GM21576 (cell line): ENCODE measurements around the gene TMEM208.

ENCODE experiments used
- ATAC-seq: cut with Tn5 transposase; IDR thresholded peaks from one replicate; pipeline ENCODE4 v1.9.1; 2021; ENCODE audit warnings: mild to moderate bottlenecking, moderate library complexity; ENCODE audit not compliant: unreplicated experiment

The TMEM208 gene

GRCh38 chr16:67271446-67271845, 44.5 kb downstream of the TMEM208 start:
- ATAC-seq: no peak

- ATAC-seq: no peak
Observed at GRCh38 chr16:67275321-67275720, 48.4 kb downstream of the TMEM208 start.

GRCh38 chr16:67277294-67277998, 50.5 kb downstream of the TMEM208 start:
- no peak for ATAC-seq

GRCh38 chr16:67277999-67278772, 51.3 kb downstream of the TMEM208 start:
- ATAC-seq: no peak
